Measurements from ENCODE around the gene RAB34.

- TF ChIP-seq CTCF (IDR thresholded peaks at IDR 0.05 in 8 of 11, conservative IDR thresholded peaks at IDR 0.05 in 3 of 11), result no peak
- TF ChIP-seq POLR2A (IDR thresholded peaks at IDR 0.05), result no peak
These were observed 8.1 kb upstream of the RAB34 start for GRCh38 chr17:28725660-28726225.
